ENCODE results near the gene SCN4B.

DNA sequence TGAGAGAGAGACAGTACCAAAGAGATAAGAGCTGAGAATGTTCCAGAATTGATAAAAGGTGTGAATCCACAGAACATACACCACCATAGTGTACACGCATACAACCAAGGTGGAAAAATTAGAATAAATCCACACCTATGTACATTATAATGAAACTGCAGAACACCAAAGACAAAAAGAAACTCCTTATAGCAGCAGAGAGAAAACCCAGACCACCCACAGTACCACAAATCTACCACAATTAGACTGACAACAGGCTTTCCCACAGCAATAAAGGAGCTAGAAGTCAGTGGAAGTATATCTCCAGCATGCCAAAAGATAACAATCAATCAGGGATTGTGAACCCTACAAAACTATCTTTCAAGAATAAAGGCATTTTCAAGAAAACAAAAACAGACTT lies 31.8 kb downstream of the SCN4B start:
- TF ChIP-seq EZH2 (IDR thresholded peaks at IDR 0.05) (no peak), POLR2AphosphoS5 (IDR thresholded peaks at IDR 0.05; ENCODE audit: borderline replicate concordance, low read depth, low read length) (no peak), FOXP2 (optimal IDR thresholded peaks at IDR 0.05; ENCODE audit: control extremely low read depth, extremely low read length, insufficient read depth) (no peak)
